ENCODE measurements around the gene BAX. TPM values are rescaled to one million over a fixed set of nuclear protein-coding genes. Genes with fewer than 3 reads are reported as not detected.

The BAX gene
- total and polyA plus RNA-seq, 2 of the 13 experiments (the other 11 are each of a cell fraction or from before 2014, with no cell fraction given): 139 to 176 TPM

- TF ChIP-seq ERF (CRISPR knock-in tag; IDR thresholded peaks at IDR 0.05): peak; percentile 39; the same call in 1 of the 2 replicates
- TF ChIP-seq SIX4 (CRISPR knock-in tag; IDR thresholded peaks at IDR 0.05): no peak
- TF ChIP-seq TBX3 (IDR thresholded peaks at IDR 0.05; ENCODE audit: borderline replicate concordance): no peak
- TF ChIP-seq ARID2 (CRISPR knock-in tag; IDR thresholded peaks at IDR 0.05; ENCODE audit: borderline replicate concordance): no peak
- no peak for TF ChIP-seq ZNF142 (CRISPR knock-in tag; IDR thresholded peaks at IDR 0.05)
- TF ChIP-seq ZFY (CRISPR knock-in tag; IDR thresholded peaks at IDR 0.05): 0 out of 2 replicates have a peak, but pooled peaks have one; percentile 20
- no peak for TF ChIP-seq SP140L (CRISPR knock-in tag; IDR thresholded peaks at IDR 0.05; ENCODE audit: borderline replicate concordance)
- no peak for TF ChIP-seq ZNF558 (CRISPR knock-in tag; IDR thresholded peaks at IDR 0.05; ENCODE audit: borderline replicate concordance)
- TF ChIP-seq ZNF3 (CRISPR knock-in tag; IDR thresholded peaks at IDR 0.05): no peak
- TF ChIP-seq HMG20A (CRISPR knock-in tag; IDR thresholded peaks at IDR 0.05; ENCODE audit: borderline replicate concordance): peak; percentile 31; the same call in 1 of the 2 replicates
- TF ChIP-seq ARID4A (CRISPR knock-in tag; IDR thresholded peaks at IDR 0.05; ENCODE audit: borderline replicate concordance): peak; percentile 72; the same call in 1 of the 2 replicates
- TF ChIP-seq ZNF567 (CRISPR knock-in tag; IDR thresholded peaks at IDR 0.05; ENCODE audit: borderline replicate concordance): no peak
- TF ChIP-seq SIX1 (CRISPR knock-in tag; IDR thresholded peaks at IDR 0.05; ENCODE audit: borderline replicate concordance): no peak
- TF ChIP-seq ZNF766 (CRISPR knock-in tag; IDR thresholded peaks at IDR 0.05; ENCODE audit: borderline replicate concordance): no peak
- no peak for TF ChIP-seq SOX6 (IDR thresholded peaks at IDR 0.05)
- TF ChIP-seq SOX6 (CRISPR knock-in tag; IDR thresholded peaks at IDR 0.05): peak; percentile 87
- TF ChIP-seq ZNF777 (CRISPR knock-in tag; IDR thresholded peaks at IDR 0.05): no peak
- TF ChIP-seq SRSF4 (IDR thresholded peaks at IDR 0.05; ENCODE audit: low read depth, low read length, poor library complexity, severe bottlenecking): no peak
- no peak for TF ChIP-seq ZSCAN30 (CRISPR knock-in tag; IDR thresholded peaks at IDR 0.05)
- TF ChIP-seq GZF1 (CRISPR knock-in tag; IDR thresholded peaks at IDR 0.05): no peak; the same call in 1 of the 2 replicates
- TF ChIP-seq PRPF4 (IDR thresholded peaks at IDR 0.05; ENCODE audit: low read depth, low read length, poor library complexity, severe bottlenecking): no peak
- no peak for TF ChIP-seq BRCA1 (CRISPR knock-in tag; IDR thresholded peaks at IDR 0.05)
- TF ChIP-seq HDAC2 (CRISPR knock-in tag; IDR thresholded peaks at IDR 0.05): peak; percentile 85
- TF ChIP-seq CENPX (CRISPR knock-in tag; IDR thresholded peaks at IDR 0.05): no peak
These were observed 47.0 kb upstream of the BAX start (continued) for GRCh38 chr19:48907671-48908070.
